ENCODE measurements around the gene CARMIL3.
A peak's percentile ranks its signal among the peaks of the same experiment; 100 is the strongest.
"Not testable (repeated sequence)": the region's sequence is repeated elsewhere in the genome, so short reads cannot be mapped to it uniquely, and the experiment has no call there.

CARMIL3 gene

GRCh38 chr14:24051789-24052655, at the start of gene CARMIL3:
TSS of gene CARMIL3 (plus strand) at chr14:24052009. CDS start at chr14:24052154, 145 bp downstream.
- DNase-seq (ENCODE audit: low read depth): peak; percentile 46

GRCh38 chr14:24006471-24006816, 45.4 kb upstream of the CARMIL3 start:
- not testable (repeated sequence) for DNase-seq (ENCODE audit: low read depth)

DNA sequence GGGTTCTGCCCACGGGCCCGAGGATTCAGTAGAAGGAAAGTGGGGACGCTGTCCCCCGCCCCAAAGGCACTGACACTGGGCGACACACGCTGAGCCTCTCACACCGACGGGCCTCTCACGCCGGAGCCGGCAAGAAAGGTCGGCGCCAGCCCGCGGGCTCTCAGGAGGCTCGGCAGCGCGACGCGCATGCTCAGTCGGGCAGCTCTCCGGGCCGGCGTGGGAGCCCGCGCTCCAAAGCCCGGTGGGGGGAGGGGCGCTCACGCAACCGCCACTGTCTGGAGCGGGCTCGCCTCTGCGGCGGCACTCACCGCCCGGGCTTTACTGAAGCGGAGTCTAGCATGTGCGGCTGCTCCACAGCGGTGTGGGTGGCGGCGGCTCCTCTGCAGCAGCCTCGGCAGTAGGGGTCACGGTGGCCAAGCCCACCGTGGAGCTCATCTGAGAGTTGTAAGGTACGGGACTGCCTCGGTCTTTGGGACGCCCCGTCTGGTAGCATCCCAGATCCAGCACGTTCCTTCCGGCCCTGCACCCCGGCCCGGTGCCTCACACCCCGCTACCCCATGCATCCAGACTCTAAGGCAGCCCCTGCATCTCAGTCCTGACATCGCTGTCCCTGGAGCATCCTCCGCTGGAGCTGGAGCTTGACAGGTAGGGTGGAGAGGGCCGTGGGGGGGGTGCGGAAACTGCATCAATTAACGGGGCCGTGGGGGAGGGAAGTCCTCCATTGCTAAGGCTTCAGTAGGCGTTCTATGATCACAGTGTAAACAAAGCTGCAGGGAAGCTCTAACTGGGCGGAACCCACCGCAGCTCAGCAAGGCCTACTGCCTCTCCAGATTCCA, 44.8 kb upstream of the CARMIL3 start:
- DNase-seq (ENCODE audit: low read depth): peak; percentile 55

DNA sequence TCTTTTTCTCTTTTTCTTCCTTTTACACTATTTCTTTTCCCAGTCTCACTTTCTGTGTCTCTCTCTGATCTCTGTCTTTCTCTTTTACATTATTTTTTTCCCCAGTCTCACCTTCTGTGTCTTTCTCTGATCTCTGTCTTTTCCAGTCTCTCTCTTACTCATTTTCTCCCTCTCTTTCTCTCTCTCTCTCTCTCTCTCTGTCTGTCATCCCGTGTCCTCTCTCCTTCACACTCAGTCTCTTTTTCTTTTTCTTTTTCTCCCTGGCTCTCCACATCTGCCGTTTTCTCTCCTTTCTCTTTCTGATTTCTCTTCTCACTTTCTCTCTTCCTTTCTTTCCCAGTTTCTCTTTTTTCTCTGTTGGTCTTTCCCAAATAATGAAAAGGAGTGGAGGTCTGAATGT, 40.8 kb upstream of the CARMIL3 start:
- no peak for DNase-seq (ENCODE audit: low read depth)

GRCh38 chr14:24012726-24013273, 39.0 kb upstream of the CARMIL3 start:
- not testable (repeated sequence) for DNase-seq (ENCODE audit: low read depth)

- no peak for DNase-seq (ENCODE audit: low read depth)
These were observed 37.9 kb upstream of the CARMIL3 start for GRCh38 chr14:24013654-24014514.

DNA sequence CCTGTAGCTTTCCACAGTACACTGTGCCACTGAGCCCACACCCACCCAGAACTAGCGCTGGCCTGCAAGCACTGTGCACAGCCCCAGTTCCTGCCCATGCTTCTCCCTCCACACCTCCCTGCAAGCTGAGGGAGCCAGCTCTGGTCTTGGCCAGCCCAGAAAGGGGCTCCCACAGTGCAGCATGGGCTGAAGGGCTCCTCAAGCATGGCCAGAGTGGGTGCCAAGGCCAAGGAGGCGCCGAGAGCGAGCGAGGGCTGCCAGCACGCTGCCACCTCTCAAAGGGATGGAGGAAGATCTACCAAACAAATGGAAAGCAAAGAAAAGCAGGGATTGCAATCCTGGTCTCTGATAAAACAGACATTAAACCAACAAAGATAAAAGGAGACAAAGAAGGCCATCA, 36.1 kb upstream of the CARMIL3 start:
- not testable (repeated sequence) for DNase-seq (ENCODE audit: low read depth)

- DNase-seq (ENCODE audit: low read depth): not testable (repeated sequence)
These were observed 32.8 kb upstream of the CARMIL3 start for GRCh38 chr14:24018978-24019377.

- DNase-seq (ENCODE audit: low read depth): not testable (repeated sequence)
These were observed 31.9 kb upstream of the CARMIL3 start for GRCh38 chr14:24019944-24020343.

- DNase-seq (ENCODE audit: low read depth): not testable (repeated sequence)
These were observed 31.3 kb upstream of the CARMIL3 start for GRCh38 chr14:24020520-24020919.

DNA sequence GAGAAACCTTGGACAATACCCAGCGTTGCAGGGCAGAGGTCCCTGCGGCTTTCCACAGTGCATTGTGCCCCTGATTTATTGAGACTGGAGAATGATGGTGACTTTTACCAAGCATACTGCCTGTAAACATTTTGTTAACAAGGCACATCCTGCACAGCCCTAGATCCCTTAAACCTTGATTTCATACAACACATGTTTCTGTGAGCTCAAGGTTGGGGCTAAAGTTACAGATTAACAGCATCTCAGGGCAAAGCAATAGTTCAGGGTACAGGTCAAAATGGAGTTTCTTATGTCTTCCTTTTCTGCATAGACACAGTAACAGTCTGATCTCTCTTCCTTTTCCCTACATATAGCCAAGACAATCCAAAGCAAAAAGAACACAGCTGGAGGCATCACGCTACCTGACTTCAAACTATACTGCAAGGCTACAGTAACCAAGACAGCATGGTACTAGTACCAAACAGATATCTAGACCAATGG, 26.8 kb upstream of the CARMIL3 start:
- not testable (repeated sequence) for DNase-seq (ENCODE audit: low read depth)

GRCh38 chr14:24029687-24030086, 22.1 kb upstream of the CARMIL3 start:
- not testable (repeated sequence) for DNase-seq (ENCODE audit: low read depth)

DNA sequence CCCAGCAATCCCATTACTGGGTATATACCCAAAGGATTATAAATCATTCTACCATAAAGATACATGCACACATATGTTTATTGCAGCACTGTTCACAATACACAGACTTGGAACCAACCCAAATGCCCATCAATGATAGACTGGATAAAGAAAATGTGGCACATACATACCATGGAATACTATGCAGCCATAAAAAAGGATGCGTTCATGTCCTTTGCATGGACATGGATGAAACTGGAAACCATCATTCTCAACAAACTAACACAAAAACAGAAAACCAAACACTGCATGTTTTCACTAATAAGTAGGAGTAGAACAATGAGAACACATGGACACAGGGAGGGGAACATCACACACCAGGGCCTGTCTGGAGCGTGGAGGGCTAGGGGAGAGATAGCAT, 20.5 kb upstream of the CARMIL3 start:
- DNase-seq (ENCODE audit: low read depth): not testable (repeated sequence)

DNA sequence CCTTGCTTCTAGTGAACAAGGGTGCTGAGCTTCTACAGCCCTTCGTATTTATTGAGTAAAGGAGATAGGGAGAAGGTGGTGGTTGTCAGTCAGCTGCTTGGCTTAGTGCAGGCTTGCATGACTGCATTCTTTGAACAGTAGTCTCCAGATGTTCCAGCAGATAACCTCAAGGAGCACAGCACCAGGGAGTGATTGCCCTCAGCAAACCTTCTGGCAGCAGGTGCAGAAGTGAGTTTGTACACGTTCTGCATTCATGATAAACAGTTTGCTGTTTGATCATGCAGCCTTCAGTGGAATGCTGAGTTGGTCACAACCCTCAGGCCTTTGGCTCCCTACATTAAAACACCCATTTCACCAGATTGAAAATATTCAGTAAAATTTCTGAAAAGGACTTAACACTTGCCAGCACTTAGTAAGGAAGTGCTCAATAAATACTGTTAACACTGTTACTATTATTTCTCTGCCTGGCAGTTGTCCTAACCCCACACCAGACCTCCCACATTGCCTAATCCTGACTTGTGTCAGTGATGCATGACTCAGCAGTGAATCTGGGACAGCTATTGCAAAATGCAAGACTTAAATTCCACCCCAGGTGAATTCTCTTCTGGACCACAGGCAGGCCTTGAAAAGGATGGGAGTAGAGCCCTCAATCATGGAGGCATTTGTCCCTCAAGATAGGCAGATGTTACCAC, 18.9 kb upstream of the CARMIL3 start:
- no peak for DNase-seq (ENCODE audit: low read depth)

DNA sequence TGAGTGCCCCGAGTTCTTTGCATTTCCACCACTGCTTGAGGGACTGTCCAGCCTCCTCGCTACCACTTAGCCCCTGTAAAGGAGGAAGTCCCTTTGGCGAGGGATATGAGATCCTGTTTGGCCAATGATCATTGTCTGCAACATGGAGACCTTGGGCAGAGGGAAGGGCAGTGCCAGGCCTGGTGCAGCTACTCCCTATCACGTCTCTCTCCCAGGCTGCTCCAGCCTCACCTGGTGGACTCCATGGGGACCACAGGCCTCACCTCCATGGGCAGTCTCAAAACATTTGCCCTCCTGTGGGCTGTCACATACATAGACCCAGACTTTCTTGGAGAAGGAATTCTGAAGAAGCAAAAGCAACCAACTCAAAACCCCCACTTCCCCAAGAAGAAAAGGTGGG, 16.0 kb upstream of the CARMIL3 start:
- not testable (repeated sequence) for DNase-seq (ENCODE audit: low read depth)

- DNase-seq (ENCODE audit: low read depth): peak; percentile 52
These were observed 15.4 kb upstream of the CARMIL3 start for GRCh38 chr14:24036169-24036962.

DNA sequence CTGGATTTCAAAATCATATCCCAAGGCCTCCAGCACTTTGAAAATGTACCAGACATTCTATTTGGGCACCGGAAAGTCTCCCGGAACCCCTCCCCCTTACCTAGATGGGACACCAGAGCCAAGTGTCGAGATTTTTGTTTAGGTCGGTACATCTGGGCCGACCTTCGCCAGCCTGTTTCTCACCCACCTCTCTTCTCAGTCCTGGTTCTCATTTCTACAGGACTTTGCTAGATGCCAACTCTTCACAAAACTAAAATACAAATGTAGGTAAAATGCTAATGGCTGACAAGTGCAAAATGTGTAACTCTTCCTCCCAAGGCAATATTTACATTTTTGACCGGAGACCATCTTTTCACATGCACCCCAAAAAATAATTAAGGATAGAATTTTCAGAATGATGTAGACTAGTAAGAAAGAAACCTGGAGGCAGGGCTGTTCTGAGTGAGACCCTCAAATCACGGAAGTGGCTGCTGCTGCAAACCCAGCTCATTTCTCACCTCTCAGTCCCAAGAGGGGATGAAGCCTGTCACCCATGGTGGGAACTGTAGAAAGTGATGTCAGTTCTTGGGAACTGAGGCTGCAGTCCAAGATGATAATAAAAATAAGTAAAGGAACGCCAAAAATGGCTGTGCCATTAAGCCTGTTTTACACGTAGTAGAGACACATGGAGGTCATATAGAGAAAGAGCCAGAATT, 14.7 kb upstream of the CARMIL3 start:
- not testable (repeated sequence) for DNase-seq (ENCODE audit: low read depth)

DNA sequence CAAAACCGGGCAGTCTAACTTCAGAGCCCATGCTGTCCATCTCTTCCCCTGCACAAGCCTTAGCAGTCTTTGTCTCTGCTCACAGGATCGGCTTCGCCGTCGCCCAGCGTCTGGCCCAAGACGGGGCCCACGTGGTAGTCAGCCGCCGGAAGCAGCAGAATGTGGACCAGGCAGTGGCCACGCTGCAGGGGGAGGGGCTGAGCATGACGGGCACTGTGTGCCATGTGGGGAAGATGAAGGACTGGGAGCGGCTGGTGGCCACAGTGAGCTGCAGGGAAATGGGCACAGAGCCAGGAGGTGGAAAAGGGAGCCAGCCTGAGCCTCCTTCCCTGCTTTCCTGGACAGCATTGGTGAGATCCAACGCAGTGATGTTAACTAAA, 14.2 kb upstream of the CARMIL3 start:
- DNase-seq (ENCODE audit: low read depth): no peak

DNA sequence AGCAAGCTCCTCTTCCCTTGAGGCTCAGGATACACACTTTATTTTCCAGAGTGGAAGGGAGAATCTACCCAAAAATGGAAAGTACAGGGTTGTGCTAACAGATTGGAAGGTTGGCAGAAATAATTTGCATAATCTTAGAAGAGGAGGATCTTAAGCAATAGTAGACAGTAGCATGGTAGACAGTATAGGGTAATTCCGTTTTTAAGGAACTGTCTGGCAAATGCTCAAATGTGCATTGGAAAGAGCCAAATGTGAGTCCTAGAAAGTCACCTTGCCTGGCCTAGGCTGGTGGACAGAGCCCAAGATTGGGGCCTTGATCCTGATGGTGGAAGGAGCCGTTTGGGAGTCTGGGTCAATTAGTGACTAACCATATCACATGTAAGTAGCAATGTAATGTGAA, 13.1 kb upstream of the CARMIL3 start:
- DNase-seq (ENCODE audit: low read depth): no peak

DNA sequence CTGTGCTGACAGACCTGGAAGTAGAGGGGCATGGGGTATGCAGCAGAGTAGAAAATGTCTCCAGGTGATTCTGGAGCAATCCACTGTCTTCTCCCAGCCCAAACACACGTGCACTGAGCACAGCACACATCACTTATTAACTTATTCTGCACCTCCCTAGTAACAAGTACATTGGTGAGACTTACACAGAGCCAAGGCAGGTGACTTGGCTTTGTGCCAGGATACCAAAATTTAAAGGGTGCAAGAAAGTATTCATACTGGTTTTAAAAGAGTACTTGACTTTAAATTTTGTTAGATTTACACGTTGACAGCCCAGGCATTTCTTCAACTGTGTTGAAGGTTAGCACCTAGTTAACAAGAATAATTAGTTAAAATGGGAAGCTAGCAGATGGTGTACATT, 11.1 kb upstream of the CARMIL3 start:
- DNase-seq (ENCODE audit: low read depth): no peak

Measured in activated T-helper 1 cell treated with Interleukin-2 at 50 U/mL for 16 hours (primary cell).